H1 (cell line): ENCODE measurements around the gene WDR48. TPM values are rescaled to one million over a fixed set of nuclear protein-coding genes. Genes with fewer than 3 reads are reported as not detected.
A peak's percentile ranks its signal among the peaks of the same experiment; 100 is the strongest.

Experiments used
- ASH2L ChIP-seq: fragments of 200-600, 300-600 bp; sonication (generic); IDR thresholded peaks from one replicate; pipeline ENCODE4 v1.7.1; 2017; ENCODE audit warnings: low read length
- ATF2 ChIP-seq: IDR thresholded peaks from 2 replicates; pipeline ENCODE4 v1.6.1; 2012; ENCODE audit warnings: low read length, inconsistent platforms
- BCL11A ChIP-seq, 2 experiments: IDR thresholded peaks; one replicate each; pipeline ENCODE4 v1.6.1; 2011; ENCODE audit warnings: low read depth in 2 of 2, low read length in 2 of 2, mild to moderate bottlenecking in 2 of 2
- CHD1 ChIP-seq: IDR thresholded peaks from 2 replicates; pipeline ENCODE4 v1.6.1; 2012; ENCODE audit warnings: low read depth, low read length, improper control_type of control experiment
- CHD2 ChIP-seq: IDR thresholded peaks from 2 replicates; pipeline ENCODE4 v1.6.1; 2012; ENCODE audit warnings: low read length, improper control_type of control experiment
- CREB1 ChIP-seq: IDR thresholded peaks from 2 replicates; pipeline ENCODE4 v1.6.1; 2012; ENCODE audit warnings: inconsistent platforms
- EGR1 ChIP-seq: IDR thresholded peaks from 2 replicates; pipeline ENCODE4 v1.6.1; 2011; ENCODE audit warnings: low read depth, low read length, borderline replicate concordance
- EZH2 ChIP-seq: fragments of 200-600 bp; sonication (generic); IDR thresholded peaks from 2 replicates; pipeline ENCODE4 v1.7.1; 2012; ENCODE audit warnings: low read depth, mild to moderate bottlenecking, moderate library complexity, low read length, inconsistent platforms; ENCODE audit not compliant: severe bottlenecking
- GABPA ChIP-seq: IDR thresholded peaks from 2 replicates; pipeline ENCODE4 v1.6.1; 2011; ENCODE audit warnings: mild to moderate bottlenecking, low read length, moderate library complexity, borderline replicate concordance; ENCODE audit not compliant: insufficient read depth
- GTF2F1 ChIP-seq: IDR thresholded peaks from 2 replicates; pipeline ENCODE4 v1.6.1; 2012; ENCODE audit warnings: low read depth, low read length, improper control_type of control experiment, borderline replicate concordance
- KDM5A ChIP-seq: fragments of 200-600 bp; IDR thresholded peaks from 2 replicates; pipeline ENCODE4 v1.7.1; 2012; ENCODE audit warnings: mild to moderate bottlenecking, low read length, inconsistent platforms, mixed read lengths
- PHF8 ChIP-seq: fragments of 200-600 bp; sonication (generic); conservative IDR thresholded peaks from 2 replicates; pipeline ENCODE4 v1.7.1; 2012; ENCODE audit warnings: low read depth, mild to moderate bottlenecking, inconsistent platforms, low read length, moderate library complexity
- POLR2A ChIP-seq, 2 experiments: IDR thresholded peaks; 1 replicate in 1 of 2; 2 replicates in 1 of 2; pipeline ENCODE4 v1.6.1; 2011; ENCODE audit warnings: low read depth in 2 of 2, low read length in 2 of 2, mild to moderate bottlenecking in 2 of 2; ENCODE audit errors: control extremely low read depth in 1 of 2
- POLR2AphosphoS5 ChIP-seq: IDR thresholded peaks from 2 replicates; pipeline ENCODE4 v1.6.1; 2011; ENCODE audit warnings: low read depth, low read length
- POU5F1 ChIP-seq: IDR thresholded peaks from 2 replicates; pipeline ENCODE4 v1.6.1; 2011; ENCODE audit warnings: low read depth, mild to moderate bottlenecking, low read length, moderate library complexity
- RBBP5 ChIP-seq: IDR thresholded peaks from 2 replicates; pipeline ENCODE4 v1.7.1; 2012; ENCODE audit warnings: low read depth, mild to moderate bottlenecking, inconsistent platforms, low read length, moderate library complexity, borderline replicate concordance
- SAP30 ChIP-seq: fragments of 300-600 bp; sonication (generic); IDR thresholded peaks from 2 replicates; pipeline ENCODE4 v1.7.1; 2012; ENCODE audit warnings: low read length, moderate library complexity, mild to moderate bottlenecking, inconsistent platforms; ENCODE audit not compliant: insufficient read depth, insufficient replicate concordance
- SP1 ChIP-seq: IDR thresholded peaks from 2 replicates; pipeline ENCODE4 v1.6.1; 2011; ENCODE audit warnings: low read depth, low read length
- TAF1 ChIP-seq: IDR thresholded peaks from 2 replicates; pipeline ENCODE4 v1.6.1; 2011; ENCODE audit warnings: mild to moderate bottlenecking, low read depth, low read length
- TAF7 ChIP-seq: optimal IDR thresholded peaks from 2 replicates; pipeline ENCODE3; 2011; ENCODE audit warnings: low read depth, mild to moderate bottlenecking, inconsistent platforms, low read length, moderate library complexity, borderline replicate concordance
- TBP ChIP-seq: IDR thresholded peaks from 2 replicates; pipeline ENCODE4 v1.6.1; 2011; ENCODE audit warnings: low read depth, low read length, improper control_type of control experiment
- TEAD4 ChIP-seq: IDR thresholded peaks from 2 replicates; pipeline ENCODE4 v1.6.1; 2012; ENCODE audit warnings: low read depth, low read length, inconsistent platforms, mixed read lengths
- YY1 ChIP-seq: IDR thresholded peaks from 2 replicates; pipeline ENCODE4 v1.6.1; 2011; ENCODE audit warnings: low read depth, mild to moderate bottlenecking, low read length
- polyA plus RNA-seq, 7 experiments: library from polyadenylated mRNA; depleted of rRNA in 3 of 7; stranded (reverse) in 5 of 7; unstranded in 2 of 7; fragments of >200 nt in 5 of 7; fragments of 200-250 nt in 2 of 7; gene quantifications; 1 replicate in 5 of 7; 2 replicates in 1 of 7; 4 replicates in 1 of 7; pipeline versions ENCODE4 v1.2.1 to v1.2.3, GENCODE V29; 2011 to 2013; ENCODE audit warnings: missing spikeins in 2 of 7, mixed read lengths in 2 of 7
- total RNA-seq: library from RNA; stranded (reverse); fragmentation: NEBNext Ultra II Directional; extraction: Animal tissue kit (Norgen Biotek cat#: 25700); gene quantifications from 2 replicates; pipeline ENCODE4 v1.2.1, GENCODE V29; 2021

The WDR48 gene
- total and polyA plus RNA-seq, 2 of the 8 experiments (the other 6 are each of a cell fraction or from before 2014, with no cell fraction given): 21.2 to 54.1 TPM

DNA sequence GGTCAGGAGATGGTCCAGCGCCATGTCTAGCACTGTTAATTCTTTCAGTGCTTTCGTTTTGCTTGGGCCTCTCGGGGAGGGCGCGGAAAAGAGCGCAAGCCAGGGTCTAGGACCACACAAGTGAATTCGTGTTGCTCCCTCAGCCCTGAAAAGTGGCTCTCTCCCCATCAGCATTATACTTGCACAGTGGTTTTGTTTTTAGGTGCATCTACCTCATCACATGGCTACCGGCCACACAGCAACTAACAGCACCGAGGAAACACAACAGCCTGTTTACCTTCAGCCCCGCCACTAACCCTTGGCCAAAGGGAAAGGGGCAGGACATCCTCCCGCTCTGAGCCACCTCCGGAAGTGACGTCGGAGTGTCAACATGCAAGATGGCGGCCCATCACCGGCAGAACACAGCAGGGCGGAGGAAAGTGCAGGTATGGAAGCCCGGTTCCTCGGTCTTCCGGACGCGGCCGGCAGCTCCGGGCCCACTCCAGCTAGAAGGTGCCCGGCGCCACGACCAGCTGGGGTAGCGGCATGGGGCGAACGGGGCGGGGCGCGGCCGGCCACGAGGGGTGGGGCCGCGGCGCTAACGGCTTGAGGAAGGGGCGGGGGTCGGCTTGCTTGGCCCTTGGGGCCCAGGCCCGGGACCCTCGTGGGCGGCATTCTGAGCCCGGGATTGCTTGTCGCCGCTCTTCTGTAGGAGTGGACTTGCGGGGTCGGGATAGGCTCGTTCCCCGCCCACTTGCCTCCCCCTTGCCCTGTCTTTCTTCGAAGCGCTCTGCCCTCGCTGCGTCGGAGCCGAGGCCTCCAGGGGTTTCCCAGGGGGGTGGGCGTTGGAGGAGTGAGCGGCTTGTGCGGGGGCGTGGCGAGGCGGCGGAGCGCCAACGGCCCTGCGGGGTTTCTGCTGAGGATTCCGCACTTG is at the start of gene WDR48, which contains the start of gene SCN11A (continued):
- TF ChIP-seq TBP: peak; percentile 95
- peak; percentile 55; the same call in 1 of the 2 replicates for TF ChIP-seq GTF2F1
- TF ChIP-seq GABPA: peak; percentile 90
- TF ChIP-seq ATF2: peak; percentile 62
- TF ChIP-seq BCL11A (IDR thresholded peaks at IDR 0.05; ENCODE audit: low read depth in 2 of 2, low read length in 2 of 2): no peak
- TF ChIP-seq POLR2AphosphoS5: peak; percentile 99
- TF ChIP-seq POU5F1: no peak
- TF ChIP-seq TAF1: peak; percentile 98
- no peak for TF ChIP-seq CHD2
- peak; percentile 96 for TF ChIP-seq YY1
- peak; percentile 41; the same call in 1 of the 2 replicates for TF ChIP-seq SP1
- no peak for TF ChIP-seq CHD1
- TF ChIP-seq SAP30: peak; percentile 58
- TF ChIP-seq EGR1: peak; percentile 88
- peak; percentile 96 for TF ChIP-seq CREB1
- TF ChIP-seq TAF7: peak; percentile 84
- TF ChIP-seq ASH2L: peak; percentile 99
- peak; percentile 97 for TF ChIP-seq KDM5A
- peak; percentile 97 to 100 for TF ChIP-seq POLR2A (IDR thresholded peaks at IDR 0.05; ENCODE audit: control extremely low read depth in 1 of 2, low read depth in 2 of 2, low read length in 2 of 2)
- peak; percentile 97 for TF ChIP-seq PHF8
- peak; percentile 2; the same call in 1 of the 2 replicates for TF ChIP-seq TEAD4
- TF ChIP-seq RBBP5: peak; percentile 99
- no peak for TF ChIP-seq EZH2
